Measurements from ENCODE around the gene IL22RA1.

Gene IL22RA1

GRCh38 chr1:24186993-24187790 lies 44.3 kb upstream of the IL22RA1 start, which contains the start of gene IFNLR1:
IFNLR1 (minus strand) TSS chr1:24187289; CDS start chr1:24187248, 41 bp downstream.
- H4K8ac ChIP-seq (ENCODE audit: low read length), result peak within 1 kb of the TSS; percentile 61
- H2AFZ ChIP-seq (ENCODE audit: low read depth, low read length), result no peak within 1 kb of the TSS
- peak within 1 kb of the TSS in 1 of 2 experiments; percentile 44 for H3K18ac ChIP-seq (ENCODE audit: low read depth in 1 of 2, low read length in 2 of 2)
- H3K4me1 ChIP-seq (ENCODE audit: control insufficient read depth, insufficient read depth, low read depth, low read length), result peaks cover 12% of the 10 kb centered on the region
- 2% methylated on average over 42 of the region's 74 CpGs for WGBS
- H2BK12ac ChIP-seq (ENCODE audit: low read length in 2 of 2), result no peak within 1 kb of the TSS
- H3K23ac ChIP-seq (ENCODE audit: low read length in 2 of 2), result peak within 1 kb of the TSS in 1 of 2 experiments; percentile 34
- no peaks in the 10 kb centered on the region for H3K36me3 ChIP-seq (ENCODE audit: control insufficient read depth in 1 of 2, insufficient read depth in 2 of 2, low read depth in 1 of 2, low read length in 2 of 2)
- no peak within 1 kb of the TSS for H2BK5ac ChIP-seq (ENCODE audit: low read depth, low read length, poor library complexity, severe bottlenecking)
- H3K9me3 ChIP-seq (ENCODE audit: control insufficient read depth, low read length), result no peaks in the 10 kb centered on the region
- H4K91ac ChIP-seq (ENCODE audit: low read length), result peak within 1 kb of the TSS; percentile 24
- no peaks in the 10 kb centered on the region for H3K79me1 ChIP-seq (replicated peaks; ENCODE audit: low read length, poor library complexity, severe bottlenecking)
- peak within 1 kb of the TSS; percentile 56 to 74 for H3K4me3 ChIP-seq (ENCODE audit: insufficient read depth in 1 of 2, low read depth in 1 of 2, low read length in 2 of 2)
- H2BK15ac ChIP-seq (ENCODE audit: low read depth, poor library complexity, severe bottlenecking), result peak within 1 kb of the TSS; percentile 62
- H3K27ac ChIP-seq (ENCODE audit: low read length, poor library complexity, severe bottlenecking), result no peak within 1 kb of the TSS
- no peak within 1 kb of the TSS for H2AK5ac ChIP-seq (ENCODE audit: low read length, severe bottlenecking)
- H3K9ac ChIP-seq (ENCODE audit: low read length), result peak within 1 kb of the TSS; percentile 56
- peak within 1 kb of the TSS; percentile 99 for H3K4me2 ChIP-seq (ENCODE audit: low read length, poor library complexity, severe bottlenecking)
- H3K14ac ChIP-seq (ENCODE audit: low read length in 2 of 2), result peak within 1 kb of the TSS in 1 of 2 experiments; percentile 37
- no peak within 1 kb of the TSS for H3K4ac ChIP-seq (ENCODE audit: low read depth in 1 of 2, low read length in 2 of 2)
- H2BK120ac ChIP-seq (ENCODE audit: low read depth, low read length), result no peak within 1 kb of the TSS
- peak; percentile 42 for DNase-seq
- peaks cover 27 to 30% of the 10 kb centered on the region in 2 experiments for H3K27me3 ChIP-seq (ENCODE audit: control insufficient read depth in 1 of 2, insufficient read depth in 1 of 2, low read length in 2 of 2)

- H3K79me1 ChIP-seq (replicated peaks; ENCODE audit: low read length, poor library complexity, severe bottlenecking), result no peaks in the 10 kb centered on the region
- H4K91ac ChIP-seq (ENCODE audit: low read length), result no peak overlapping the region
- H3K14ac ChIP-seq (ENCODE audit: low read length in 2 of 2), result no peak overlapping the region
- H2BK5ac ChIP-seq (ENCODE audit: low read depth, low read length, poor library complexity, severe bottlenecking), result no peak overlapping the region
- peak overlapping the region; percentile 99 for H3K4me2 ChIP-seq (ENCODE audit: low read length, poor library complexity, severe bottlenecking)
- H3K23ac ChIP-seq (ENCODE audit: low read length in 2 of 2), result no peak overlapping the region
- no peak overlapping the region for H2BK12ac ChIP-seq (ENCODE audit: low read length in 2 of 2)
- H3K9me3 ChIP-seq (ENCODE audit: control insufficient read depth, low read length), result no peaks in the 10 kb centered on the region
- 34% methylated on average over 8 of the region's 8 CpGs for WGBS
- no peak overlapping the region for H3K27ac ChIP-seq (ENCODE audit: low read length, poor library complexity, severe bottlenecking)
- peak overlapping the region in 1 of 2 experiments; percentile 74 for H3K4me3 ChIP-seq (ENCODE audit: insufficient read depth in 1 of 2, low read depth in 1 of 2, low read length in 2 of 2)
- no peak overlapping the region for H3K18ac ChIP-seq (ENCODE audit: low read depth in 1 of 2, low read length in 2 of 2)
- H3K9ac ChIP-seq (ENCODE audit: low read length), result peak overlapping the region; percentile 38
- H3K4me1 ChIP-seq (ENCODE audit: control insufficient read depth, insufficient read depth, low read depth, low read length), result peaks cover 12% of the 10 kb centered on the region
- H2AFZ ChIP-seq (ENCODE audit: low read depth, low read length), result no peak overlapping the region
- no peak overlapping the region for H4K8ac ChIP-seq (ENCODE audit: low read length)
- H3K27me3 ChIP-seq (ENCODE audit: control insufficient read depth in 1 of 2, insufficient read depth in 1 of 2, low read length in 2 of 2), result peaks cover 27 to 30% of the 10 kb centered on the region in 2 experiments
- H2BK120ac ChIP-seq (ENCODE audit: low read depth, low read length), result no peak overlapping the region
- no peaks in the 10 kb centered on the region for H3K36me3 ChIP-seq (ENCODE audit: control insufficient read depth in 1 of 2, insufficient read depth in 2 of 2, low read depth in 1 of 2, low read length in 2 of 2)
- no peak overlapping the region for H2BK15ac ChIP-seq (ENCODE audit: low read depth, poor library complexity, severe bottlenecking)
- H3K4ac ChIP-seq (ENCODE audit: low read depth in 1 of 2, low read length in 2 of 2), result no peak overlapping the region
- no peak for DNase-seq
- no peak overlapping the region for H2AK5ac ChIP-seq (ENCODE audit: low read length, severe bottlenecking)
Measured at GRCh38 chr1:24186711-24186992, 43.7 kb upstream of the IL22RA1 start.

DNA sequence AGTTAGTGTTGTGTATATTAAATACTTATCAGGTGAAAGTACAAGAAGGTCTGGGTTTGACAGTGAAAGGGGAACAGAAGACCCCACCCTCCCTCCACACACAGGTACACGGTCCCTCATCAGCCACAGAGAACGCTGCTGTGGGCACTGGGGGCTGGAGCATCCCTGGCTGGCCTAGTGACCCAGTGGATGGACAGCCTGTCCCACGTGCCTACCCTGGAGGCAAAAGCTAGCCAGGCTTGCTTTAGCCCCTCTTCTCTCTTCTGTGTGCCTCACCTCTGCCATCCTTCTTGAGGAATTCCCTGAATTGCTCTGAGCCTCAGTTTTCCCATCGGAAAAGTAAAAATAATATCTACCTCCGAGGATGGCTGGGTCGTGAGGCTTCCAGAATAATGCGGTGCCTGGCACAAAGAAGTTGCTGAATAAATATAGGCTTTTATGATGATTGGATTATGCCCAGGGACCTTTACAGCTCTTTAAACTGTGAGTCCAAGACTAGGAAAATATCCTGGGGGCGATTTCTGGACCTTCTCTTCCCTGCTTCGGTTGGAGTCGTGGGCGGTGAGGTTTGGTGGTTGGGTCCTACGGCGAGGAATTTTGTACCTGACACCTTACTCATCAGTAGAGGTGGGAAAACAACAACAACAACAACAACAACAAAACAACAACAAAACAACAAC lies 43.2 kb upstream of the IL22RA1 start:
- H3K9ac ChIP-seq (ENCODE audit: low read length), result no peak overlapping the region
- no peak overlapping the region for H3K4me2 ChIP-seq (ENCODE audit: low read length, poor library complexity, severe bottlenecking)
- H4K91ac ChIP-seq (ENCODE audit: low read length), result no peak overlapping the region
- H2BK5ac ChIP-seq (ENCODE audit: low read depth, low read length, poor library complexity, severe bottlenecking), result no peak overlapping the region
- no peak overlapping the region for H3K18ac ChIP-seq (ENCODE audit: low read depth in 1 of 2, low read length in 2 of 2)
- H2AFZ ChIP-seq (ENCODE audit: low read depth, low read length), result no peak overlapping the region
- H3K4me1 ChIP-seq (ENCODE audit: control insufficient read depth, insufficient read depth, low read depth, low read length), result peaks cover 12% of the 10 kb centered on the region
- H3K79me1 ChIP-seq (replicated peaks; ENCODE audit: low read length, poor library complexity, severe bottlenecking), result no peaks in the 10 kb centered on the region
- H4K8ac ChIP-seq (ENCODE audit: low read length), result no peak overlapping the region
- H3K14ac ChIP-seq (ENCODE audit: low read length in 2 of 2), result no peak overlapping the region
- H3K9me3 ChIP-seq (ENCODE audit: control insufficient read depth, low read length), result no peaks in the 10 kb centered on the region
- H2AK5ac ChIP-seq (ENCODE audit: low read length, severe bottlenecking), result no peak overlapping the region
- H3K4ac ChIP-seq (ENCODE audit: low read depth in 1 of 2, low read length in 2 of 2), result no peak overlapping the region
- DNase-seq, result no peak
- H3K27me3 ChIP-seq (ENCODE audit: control insufficient read depth in 1 of 2, insufficient read depth in 1 of 2, low read length in 2 of 2), result peaks cover 31% of the 10 kb centered on the region in 2 experiments
- H3K27ac ChIP-seq (ENCODE audit: low read length, poor library complexity, severe bottlenecking), result no peak overlapping the region
- 78% methylated on average over 13 of the region's 13 CpGs for WGBS
- H2BK120ac ChIP-seq (ENCODE audit: low read depth, low read length), result no peak overlapping the region
- H3K36me3 ChIP-seq (ENCODE audit: control insufficient read depth in 1 of 2, insufficient read depth in 2 of 2, low read depth in 1 of 2, low read length in 2 of 2), result no peaks in the 10 kb centered on the region
- H3K4me3 ChIP-seq (ENCODE audit: insufficient read depth in 1 of 2, low read depth in 1 of 2, low read length in 2 of 2), result no peak overlapping the region
- no peak overlapping the region for H3K23ac ChIP-seq (ENCODE audit: low read length in 2 of 2)
- H2BK15ac ChIP-seq (ENCODE audit: low read depth, poor library complexity, severe bottlenecking), result no peak overlapping the region
- H2BK12ac ChIP-seq (ENCODE audit: low read length in 2 of 2), result no peak overlapping the region

- Histone ChIP-seq H3K4me1 (ENCODE audit: control insufficient read depth, insufficient read depth, low read depth, low read length) (peaks cover 12% of the 10 kb centered on the region), H3K18ac (ENCODE audit: low read depth in 1 of 2, low read length in 2 of 2) (no peak overlapping the region), H4K8ac (ENCODE audit: low read length) (no peak overlapping the region)
Measured at GRCh38 chr1:24185076-24185475, 42.1 kb upstream of the IL22RA1 start.

More at GRCh38 chr1:24185076-24185475, 42.1 kb upstream of the IL22RA1 start:
- H2BK120ac ChIP-seq (ENCODE audit: low read depth, low read length), result no peak overlapping the region
- H2BK12ac ChIP-seq (ENCODE audit: low read length in 2 of 2), result no peak overlapping the region
- H2AFZ ChIP-seq (ENCODE audit: low read depth, low read length), result no peak overlapping the region
- H3K27me3 ChIP-seq (ENCODE audit: control insufficient read depth in 1 of 2, insufficient read depth in 1 of 2, low read length in 2 of 2), result peaks cover 38 to 39% of the 10 kb centered on the region in 2 experiments
- no peak overlapping the region for H3K27ac ChIP-seq (ENCODE audit: low read length, poor library complexity, severe bottlenecking)
- H3K4me3 ChIP-seq (ENCODE audit: insufficient read depth in 1 of 2, low read depth in 1 of 2, low read length in 2 of 2), result no peak overlapping the region
- H2AK5ac ChIP-seq (ENCODE audit: low read length, severe bottlenecking), result no peak overlapping the region
- H3K4ac ChIP-seq (ENCODE audit: low read depth in 1 of 2, low read length in 2 of 2), result no peak overlapping the region
- no peaks in the 10 kb centered on the region for H3K36me3 ChIP-seq (ENCODE audit: control insufficient read depth in 1 of 2, insufficient read depth in 2 of 2, low read depth in 1 of 2, low read length in 2 of 2)
- no peak overlapping the region for H2BK15ac ChIP-seq (ENCODE audit: low read depth, poor library complexity, severe bottlenecking)
- no peak overlapping the region for H3K23ac ChIP-seq (ENCODE audit: low read length in 2 of 2)
- no peak overlapping the region for H2BK5ac ChIP-seq (ENCODE audit: low read depth, low read length, poor library complexity, severe bottlenecking)
- WGBS, result 94% methylated on average over 3 of the region's 4 CpGs
- no peak for DNase-seq
- no peaks in the 10 kb centered on the region for H3K79me1 ChIP-seq (replicated peaks; ENCODE audit: low read length, poor library complexity, severe bottlenecking)
- H3K14ac ChIP-seq (ENCODE audit: low read length in 2 of 2), result no peak overlapping the region
- H3K9me3 ChIP-seq (ENCODE audit: control insufficient read depth, low read length), result no peaks in the 10 kb centered on the region
- no peak overlapping the region for H3K4me2 ChIP-seq (ENCODE audit: low read length, poor library complexity, severe bottlenecking)
- no peak overlapping the region for H4K91ac ChIP-seq (ENCODE audit: low read length)
- no peak overlapping the region for H3K9ac ChIP-seq (ENCODE audit: low read length)
